Esophagus muscularis mucosa (tissue), 3 donors: ENCODE data around the gene PRDM16.

Source experiments
- POLR2A ChIP-seq: fragments of 450-650 bp; IDR thresholded peaks from one replicate; pipeline ENCODE4 v1.6.1; 2017; ENCODE audit warnings: antibody characterized with exemption, moderate library complexity, mild to moderate bottlenecking, low read depth
- POLR2AphosphoS5 ChIP-seq, 2 donors: sonication (generic); formaldehyde crosslinking; IDR thresholded peaks; one replicate each; pipeline ENCODE4 v1.6.1; 2017; ENCODE audit warnings: antibody characterized with exemption in 2 of 2
- TF ChIP-seq, protein P1 (sequence below), 3 experiments: fragments of 200-600 bp in 2 of 3; fragments of 450-650 bp in 1 of 3; sonication (generic) in 2 of 3; IDR thresholded peaks; one replicate each; pipeline ENCODE4 v1.5.1; 2017 to 2019; ENCODE audit warnings: antibody characterized with exemption in 3 of 3, mild to moderate bottlenecking in 2 of 3, moderate library complexity in 1 of 3

DNA sequence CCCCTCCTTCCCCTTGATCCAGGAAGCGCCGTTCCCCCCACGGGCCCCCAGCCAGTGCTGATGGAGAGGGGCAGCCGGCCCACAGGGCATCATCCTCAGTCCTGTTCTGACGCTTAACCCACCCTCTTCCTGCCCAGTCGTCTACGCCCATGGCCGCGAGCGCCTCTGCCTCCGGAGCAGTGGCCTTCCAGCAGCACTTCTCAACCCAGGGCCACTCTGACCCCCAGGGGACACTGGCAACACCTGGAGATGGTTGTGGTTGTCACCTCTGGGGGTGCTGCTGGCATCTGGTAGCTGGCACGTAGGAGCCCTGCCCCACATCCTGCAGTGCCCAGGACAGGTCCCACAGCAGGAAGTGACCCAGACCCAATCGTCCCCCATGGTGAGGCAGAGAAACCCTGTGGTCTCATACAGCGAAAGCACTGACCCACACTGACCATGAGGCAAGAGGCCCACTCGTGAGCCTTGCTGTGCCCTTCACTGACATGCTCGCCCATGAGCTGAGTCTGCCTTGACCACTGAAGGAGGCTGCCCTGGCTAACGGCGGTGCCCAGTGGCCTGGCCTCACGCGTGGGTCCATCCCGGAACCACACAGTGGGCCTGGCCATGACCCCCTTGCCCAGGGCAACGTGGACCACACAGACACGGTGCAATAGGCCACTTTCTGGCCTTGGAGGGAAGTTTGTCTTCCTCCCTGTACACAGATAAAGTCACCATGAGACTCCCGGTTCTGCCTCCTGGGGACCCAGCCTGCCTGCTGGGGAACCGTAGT is 288.7 kb downstream of the PRDM16 start:
- TF ChIP-seq, protein P1, sequence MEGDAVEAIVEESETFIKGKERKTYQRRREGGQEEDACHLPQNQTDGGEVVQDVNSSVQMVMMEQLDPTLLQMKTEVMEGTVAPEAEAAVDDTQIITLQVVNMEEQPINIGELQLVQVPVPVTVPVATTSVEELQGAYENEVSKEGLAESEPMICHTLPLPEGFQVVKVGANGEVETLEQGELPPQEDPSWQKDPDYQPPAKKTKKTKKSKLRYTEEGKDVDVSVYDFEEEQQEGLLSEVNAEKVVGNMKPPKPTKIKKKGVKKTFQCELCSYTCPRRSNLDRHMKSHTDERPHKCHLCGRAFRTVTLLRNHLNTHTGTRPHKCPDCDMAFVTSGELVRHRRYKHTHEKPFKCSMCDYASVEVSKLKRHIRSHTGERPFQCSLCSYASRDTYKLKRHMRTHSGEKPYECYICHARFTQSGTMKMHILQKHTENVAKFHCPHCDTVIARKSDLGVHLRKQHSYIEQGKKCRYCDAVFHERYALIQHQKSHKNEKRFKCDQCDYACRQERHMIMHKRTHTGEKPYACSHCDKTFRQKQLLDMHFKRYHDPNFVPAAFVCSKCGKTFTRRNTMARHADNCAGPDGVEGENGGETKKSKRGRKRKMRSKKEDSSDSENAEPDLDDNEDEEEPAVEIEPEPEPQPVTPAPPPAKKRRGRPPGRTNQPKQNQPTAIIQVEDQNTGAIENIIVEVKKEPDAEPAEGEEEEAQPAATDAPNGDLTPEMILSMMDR (IDR thresholded peaks at IDR 0.05): no peak
- TF ChIP-seq POLR2A (no peak), POLR2AphosphoS5 (IDR thresholded peaks at IDR 0.05) (no peak)
